ENCODE measurements around the gene ETNK2. TPM values are rescaled to one million over a fixed set of nuclear protein-coding genes. Genes with fewer than 3 reads are reported as not detected.
"Not testable (repeated sequence)": the region's sequence is repeated elsewhere in the genome, so short reads cannot be mapped to it uniquely, and the experiment has no call there.

Gene ETNK2
- total RNA-seq, 2 donors from 2014 or later = 8.9 to 12.7 TPM

GRCh38 chr1:204104331-204105130, 47.3 kb downstream of the ETNK2 start:
- peaks cover 24% of the 10 kb centered on the region for H3K4me1 Mint-ChIP-seq
- no peaks in the 10 kb centered on the region for H3K9me3 ChIP-seq (ENCODE audit: control insufficient read depth, low read length, poor library complexity, severe bottlenecking)
- no peaks in the 10 kb centered on the region for H3K36me3 Mint-ChIP-seq (ENCODE audit: low read depth)
- ATAC-seq (peak; percentile 40), DNase-seq (no peak)
- peak overlapping the region; percentile 76 for H3K4me3 Mint-ChIP-seq
- peak overlapping the region; percentile 87 for H3K27ac Mint-ChIP-seq
- peaks cover 5% of the 10 kb centered on the region for H3K27me3 Mint-ChIP-seq

- DNase-seq (no peak), ATAC-seq (no peak)
- H3K27me3 Mint-ChIP-seq = no peaks in the 10 kb centered on the region
- H3K27ac Mint-ChIP-seq = peak overlapping the region; percentile 87
- peaks cover 22% of the 10 kb centered on the region for H3K4me1 Mint-ChIP-seq
- no peaks in the 10 kb centered on the region for H3K36me3 Mint-ChIP-seq (ENCODE audit: low read depth)
- H3K4me3 Mint-ChIP-seq = peak overlapping the region; percentile 67
- no peaks in the 10 kb centered on the region for H3K9me3 ChIP-seq (ENCODE audit: control insufficient read depth, low read length, poor library complexity, severe bottlenecking)
Observed at GRCh38 chr1:204103431-204103741, 48.5 kb downstream of the ETNK2 start.

- Mint-ChIP-seq H3K4me1 (peaks cover 22% of the 10 kb centered on the region), H3K4me3 (peak overlapping the region; percentile 67), H3K27ac (peak overlapping the region; percentile 87), H3K27me3 (no peaks in the 10 kb centered on the region), H3K36me3 (ENCODE audit: low read depth) (no peaks in the 10 kb centered on the region)
- H3K9me3 ChIP-seq (ENCODE audit: control insufficient read depth, low read length, poor library complexity, severe bottlenecking) = no peaks in the 10 kb centered on the region
- DNase-seq = no peak
- ATAC-seq = no peak
Observed at GRCh38 chr1:204102739-204103430, 49.0 kb downstream of the ETNK2 start.

GRCh38 chr1:204102029-204102611, 49.7 kb downstream of the ETNK2 start:
- no peaks in the 10 kb centered on the region for H3K9me3 ChIP-seq (ENCODE audit: control insufficient read depth, low read length, poor library complexity, severe bottlenecking)
- DNase-seq = no peak
- peak overlapping the region; percentile 87 for H3K27ac Mint-ChIP-seq
- H3K36me3 Mint-ChIP-seq (ENCODE audit: low read depth) = no peaks in the 10 kb centered on the region
- peak; percentile 42 for ATAC-seq
- no peaks in the 10 kb centered on the region for H3K27me3 Mint-ChIP-seq
- H3K4me1 Mint-ChIP-seq = peaks cover 22% of the 10 kb centered on the region
- peak overlapping the region; percentile 67 for H3K4me3 Mint-ChIP-seq

GRCh38 chr1:204099754-204100153, 52.1 kb downstream of the ETNK2 start:
- not testable (repeated sequence) for ATAC-seq, H3K27me3 Mint-ChIP-seq

GRCh38 chr1:204098683-204099082, 53.2 kb downstream of the ETNK2 start:
- H3K9me3 ChIP-seq (ENCODE audit: control insufficient read depth, low read length, poor library complexity, severe bottlenecking) = no peaks in the 10 kb centered on the region
- Mint-ChIP-seq H3K27me3 (no peaks in the 10 kb centered on the region), H3K4me3 (no peak overlapping the region), H3K36me3 (ENCODE audit: low read depth) (no peaks in the 10 kb centered on the region), H3K4me1 (peaks cover 16% of the 10 kb centered on the region), H3K27ac (no peak overlapping the region)
- DNase-seq = no peak
- no peak for ATAC-seq

More at GRCh38 chr1:204099754-204100153, 52.1 kb downstream of the ETNK2 start:
- not testable (repeated sequence) for DNase-seq; H3K9me3 ChIP-seq (ENCODE audit: control insufficient read depth, low read length, poor library complexity, severe bottlenecking); H3K36me3 Mint-ChIP-seq (ENCODE audit: low read depth); H3K4me3 Mint-ChIP-seq
- Mint-ChIP-seq H3K27ac (peak overlapping the region; percentile 61), H3K4me1 (peaks cover 22% of the 10 kb centered on the region)

GRCh38 chr1:204096931-204097330, 54.9 kb downstream of the ETNK2 start:
- H3K36me3 Mint-ChIP-seq (ENCODE audit: low read depth) = peaks cover under 1% of the 10 kb centered on the region
- ATAC-seq (no peak), DNase-seq (no peak)
- peaks cover 8% of the 10 kb centered on the region for H3K4me1 Mint-ChIP-seq
- no peak overlapping the region for H3K4me3 Mint-ChIP-seq
- H3K27me3 Mint-ChIP-seq = peaks cover 3% of the 10 kb centered on the region
- H3K27ac Mint-ChIP-seq = no peak overlapping the region
- no peaks in the 10 kb centered on the region for H3K9me3 ChIP-seq (ENCODE audit: control insufficient read depth, low read length, poor library complexity, severe bottlenecking)

GRCh38 chr1:204094856-204095634, 56.8 kb downstream of the ETNK2 start:
- H3K4me1 Mint-ChIP-seq = peaks cover 13% of the 10 kb centered on the region

GRCh38 chr1:204094313-204094729, 57.5 kb downstream of the ETNK2 start:
- no peaks in the 10 kb centered on the region for H3K9me3 ChIP-seq (ENCODE audit: control insufficient read depth, low read length, poor library complexity, severe bottlenecking)
- peaks cover 13% of the 10 kb centered on the region for H3K27me3 Mint-ChIP-seq
- peaks cover 13% of the 10 kb centered on the region for H3K4me1 Mint-ChIP-seq
- ATAC-seq (no peak), DNase-seq (no peak)
- peaks cover 3% of the 10 kb centered on the region for H3K36me3 Mint-ChIP-seq (ENCODE audit: low read depth)
- no peak overlapping the region for H3K27ac Mint-ChIP-seq
- H3K4me3 Mint-ChIP-seq = no peak overlapping the region

More at GRCh38 chr1:204094856-204095634, 56.8 kb downstream of the ETNK2 start:
- Mint-ChIP-seq H3K4me3 (no peak overlapping the region), H3K27ac (no peak overlapping the region), H3K27me3 (peaks cover 13% of the 10 kb centered on the region), H3K36me3 (ENCODE audit: low read depth) (peaks cover 3% of the 10 kb centered on the region)
- DNase-seq (no peak), ATAC-seq (no peak)
- H3K9me3 ChIP-seq (ENCODE audit: control insufficient read depth, low read length, poor library complexity, severe bottlenecking) = no peaks in the 10 kb centered on the region

- no peak overlapping the region for H3K4me3 Mint-ChIP-seq
- H3K36me3 Mint-ChIP-seq (ENCODE audit: low read depth) = peaks cover 3% of the 10 kb centered on the region
- ATAC-seq (no peak), DNase-seq (no peak)
- H3K27me3 Mint-ChIP-seq = peaks cover 13% of the 10 kb centered on the region
- no peaks in the 10 kb centered on the region for H3K9me3 ChIP-seq (ENCODE audit: control insufficient read depth, low read length, poor library complexity, severe bottlenecking)
- H3K4me1 Mint-ChIP-seq = peaks cover 12% of the 10 kb centered on the region
- no peak overlapping the region for H3K27ac Mint-ChIP-seq
Observed at GRCh38 chr1:204093781-204094180, 58.1 kb downstream of the ETNK2 start.

- H3K4me1 Mint-ChIP-seq = peaks cover 15% of the 10 kb centered on the region
- no peak overlapping the region for H3K27ac Mint-ChIP-seq
- no peak for ATAC-seq
- peaks cover 13% of the 10 kb centered on the region for H3K27me3 Mint-ChIP-seq
- DNase-seq = no peak
- no peak overlapping the region for H3K4me3 Mint-ChIP-seq
- no peaks in the 10 kb centered on the region for H3K9me3 ChIP-seq (ENCODE audit: control insufficient read depth, low read length, poor library complexity, severe bottlenecking)
- peaks cover 3% of the 10 kb centered on the region for H3K36me3 Mint-ChIP-seq (ENCODE audit: low read depth)
Observed at GRCh38 chr1:204093421-204093717, 58.5 kb downstream of the ETNK2 start.

GRCh38 chr1:204092632-204093420, 59.0 kb downstream of the ETNK2 start:
- DNase-seq = no peak
- H3K27me3 Mint-ChIP-seq = peaks cover 13% of the 10 kb centered on the region
- peaks cover 15% of the 10 kb centered on the region for H3K4me1 Mint-ChIP-seq
- ATAC-seq = no peak
- no peak overlapping the region for H3K27ac Mint-ChIP-seq
- H3K36me3 Mint-ChIP-seq (ENCODE audit: low read depth) = peaks cover 3% of the 10 kb centered on the region
- H3K9me3 ChIP-seq (ENCODE audit: control insufficient read depth, low read length, poor library complexity, severe bottlenecking) = no peaks in the 10 kb centered on the region
- H3K4me3 Mint-ChIP-seq = no peak overlapping the region
